Measurements from ENCODE around the gene PNPLA2.

Gene PNPLA2

DNA sequence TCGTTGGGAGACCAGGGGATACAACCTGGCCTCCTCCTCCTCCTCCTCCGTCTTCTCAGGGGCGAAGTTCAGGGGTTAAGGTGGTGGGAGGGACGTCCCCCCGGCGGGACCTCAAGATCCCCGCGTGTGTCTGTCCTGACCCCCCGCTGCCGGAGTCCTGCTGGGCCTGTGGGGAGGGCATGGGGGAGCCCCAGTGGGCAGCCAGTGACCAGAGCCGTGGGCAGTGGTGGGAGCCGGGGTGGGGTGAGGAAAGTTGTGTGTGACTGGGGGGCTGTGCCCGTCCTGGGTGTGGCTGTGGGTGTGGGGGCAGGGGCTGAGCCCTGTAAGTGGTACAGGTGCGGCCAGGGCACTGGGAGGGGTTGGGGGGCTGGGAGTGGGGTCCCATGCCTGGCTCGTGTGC lies 34.0 kb downstream of the PNPLA2 start:
- TF ChIP-seq POLR2AphosphoS5 (IDR thresholded peaks at IDR 0.05; ENCODE audit: borderline replicate concordance, low read depth, low read length) (no peak), FOXP2 (optimal IDR thresholded peaks at IDR 0.05; ENCODE audit: control extremely low read depth, extremely low read length, insufficient read depth) (no peak), EZH2 (IDR thresholded peaks at IDR 0.05) (no peak)
- Histone ChIP-seq H3K9me3 (ENCODE audit: low read depth, low read length) (no peaks in the 10 kb centered on the region), H3K36me3 (ENCODE audit: insufficient read depth, low read length) (no peaks in the 10 kb centered on the region), H3K9ac (ENCODE audit: insufficient read length) (no peak overlapping the region), H3K4me3 (no peak overlapping the region), H3K27ac (no peak overlapping the region)
- no peak for DNase-seq (ENCODE audit: low read depth, low spot score)

DNA sequence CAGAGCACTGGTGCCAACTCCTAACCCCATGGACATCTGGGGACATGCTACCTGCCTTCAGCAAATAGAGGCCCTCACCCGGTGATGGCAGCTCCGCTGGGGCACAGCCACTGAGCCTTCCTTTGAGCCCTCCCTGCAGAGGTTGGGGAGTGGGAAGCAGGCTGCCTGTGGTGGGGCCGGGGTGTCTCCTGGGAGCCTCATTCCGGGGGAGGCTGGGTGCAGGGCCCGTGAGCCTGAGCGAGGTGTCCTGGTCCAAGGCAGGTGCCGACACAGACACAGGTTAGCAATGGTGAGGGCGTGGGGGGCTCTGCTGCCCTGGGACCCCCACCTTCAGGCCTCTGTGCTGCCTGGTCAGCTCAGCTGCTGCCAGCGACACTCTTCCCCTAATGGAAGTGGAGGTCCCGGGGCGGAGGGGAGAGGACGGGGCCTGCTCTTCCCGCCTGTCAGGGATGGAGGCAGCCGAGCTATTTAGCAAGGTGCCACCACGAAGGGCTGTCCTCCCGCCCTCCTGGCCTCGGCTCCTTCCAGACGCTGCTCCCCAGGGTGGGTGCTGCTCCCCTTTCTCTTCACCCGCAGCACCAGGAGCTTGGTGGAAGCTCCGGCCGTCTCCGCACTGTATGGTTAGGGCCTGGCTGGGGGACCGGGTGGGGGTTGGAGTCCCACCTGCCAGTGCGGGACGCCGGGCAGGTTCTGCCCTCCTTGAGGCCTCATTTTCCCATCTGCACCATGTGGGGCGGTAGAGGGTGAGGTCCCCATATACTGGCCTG lies 35.2 kb downstream of the PNPLA2 start:
- H3K4me3 ChIP-seq: no peak overlapping the region
- no peaks in the 10 kb centered on the region for H3K36me3 ChIP-seq (ENCODE audit: insufficient read depth, low read length)
- no peak overlapping the region for H3K9ac ChIP-seq (ENCODE audit: insufficient read length)
- DNase-seq (ENCODE audit: low read depth, low spot score): no peak
- H3K9me3 ChIP-seq (ENCODE audit: low read depth, low read length): no peaks in the 10 kb centered on the region
- TF ChIP-seq EZH2 (IDR thresholded peaks at IDR 0.05): no peak
- TF ChIP-seq POLR2AphosphoS5 (IDR thresholded peaks at IDR 0.05; ENCODE audit: borderline replicate concordance, low read depth, low read length): no peak
- TF ChIP-seq FOXP2 (optimal IDR thresholded peaks at IDR 0.05; ENCODE audit: control extremely low read depth, extremely low read length, insufficient read depth): no peak
- 0 out of 2 replicates have a peak overlapping the region, but pooled peaks have one; percentile 40 for H3K27ac ChIP-seq

DNA sequence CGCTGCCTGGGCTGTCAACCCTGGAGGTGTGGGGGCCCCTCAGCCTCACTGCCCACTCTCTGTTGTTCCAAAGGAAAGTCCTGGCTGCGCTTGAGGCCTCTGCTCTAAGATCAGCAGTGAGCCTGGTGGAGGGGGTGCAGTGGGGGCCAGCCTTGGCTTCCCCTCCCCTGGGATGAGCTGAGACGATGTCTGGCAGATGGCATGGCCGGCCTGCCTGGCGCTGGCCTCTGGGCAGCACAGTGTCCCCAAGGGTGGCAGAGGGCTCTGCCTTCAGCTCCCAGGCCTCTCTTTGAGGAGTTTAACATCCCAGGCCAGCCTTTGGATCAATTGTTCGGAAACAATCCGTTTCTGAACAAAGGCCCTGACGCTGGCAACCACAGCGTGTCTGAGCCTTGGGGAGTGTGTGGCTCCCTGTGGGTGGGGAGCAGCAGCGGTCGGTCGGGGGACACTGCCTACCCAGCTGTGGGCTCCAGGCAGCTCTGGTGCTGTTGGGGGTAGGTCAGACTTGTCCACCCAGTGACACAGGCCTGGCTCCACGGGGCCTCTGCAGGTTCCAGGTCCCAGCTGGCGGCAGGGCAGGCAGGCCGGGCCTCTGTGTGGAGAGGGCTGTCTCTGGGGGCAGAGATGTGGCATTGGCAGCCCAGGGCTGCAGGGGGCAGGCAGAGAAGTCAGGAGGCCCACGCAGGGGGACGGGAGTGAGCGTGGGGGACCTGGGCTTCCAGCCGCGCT lies 36.1 kb downstream of the PNPLA2 start:
- no peaks in the 10 kb centered on the region for H3K9me3 ChIP-seq (ENCODE audit: low read depth, low read length)
- TF ChIP-seq FOXP2 (optimal IDR thresholded peaks at IDR 0.05; ENCODE audit: control extremely low read depth, extremely low read length, insufficient read depth) (no peak), POLR2AphosphoS5 (IDR thresholded peaks at IDR 0.05; ENCODE audit: borderline replicate concordance, low read depth, low read length) (no peak), EZH2 (IDR thresholded peaks at IDR 0.05) (no peak)
- no peak overlapping the region for H3K4me3 ChIP-seq
- no peaks in the 10 kb centered on the region for H3K36me3 ChIP-seq (ENCODE audit: insufficient read depth, low read length)
- no peak overlapping the region for H3K9ac ChIP-seq (ENCODE audit: insufficient read length)
- DNase-seq (ENCODE audit: low read depth, low spot score): no peak
- peak overlapping the region; percentile 40; the same call in 1 of the 2 replicates for H3K27ac ChIP-seq

DNA sequence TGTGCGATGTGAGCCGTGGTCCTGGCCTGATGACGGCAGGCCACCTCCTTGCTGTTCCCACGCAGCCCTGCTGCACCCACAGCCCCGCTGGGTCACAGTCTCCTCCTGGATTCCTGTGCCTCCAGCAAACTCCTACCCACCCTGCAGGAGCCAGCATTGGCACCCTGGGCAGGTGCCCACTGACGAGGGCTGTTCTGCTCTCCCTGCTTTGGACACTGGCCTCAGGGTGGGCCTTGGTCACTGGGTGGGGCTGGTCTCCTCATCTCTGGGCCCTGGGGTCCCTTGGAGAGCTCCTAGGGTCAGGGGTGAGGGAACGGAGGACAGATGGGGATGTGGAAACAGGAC lies 36.6 kb downstream of the PNPLA2 start:
- Histone ChIP-seq H3K9me3 (ENCODE audit: low read depth, low read length) (no peaks in the 10 kb centered on the region), H3K4me3 (no peak overlapping the region), H3K36me3 (ENCODE audit: insufficient read depth, low read length) (no peaks in the 10 kb centered on the region), H3K9ac (ENCODE audit: insufficient read length) (no peak overlapping the region), H3K27ac (no peak overlapping the region)
- no peak for TF ChIP-seq POLR2AphosphoS5 (IDR thresholded peaks at IDR 0.05; ENCODE audit: borderline replicate concordance, low read depth, low read length)
- TF ChIP-seq FOXP2 (optimal IDR thresholded peaks at IDR 0.05; ENCODE audit: control extremely low read depth, extremely low read length, insufficient read depth): no peak
- TF ChIP-seq EZH2 (IDR thresholded peaks at IDR 0.05): no peak
- no peak for DNase-seq (ENCODE audit: low read depth, low spot score)

DNA sequence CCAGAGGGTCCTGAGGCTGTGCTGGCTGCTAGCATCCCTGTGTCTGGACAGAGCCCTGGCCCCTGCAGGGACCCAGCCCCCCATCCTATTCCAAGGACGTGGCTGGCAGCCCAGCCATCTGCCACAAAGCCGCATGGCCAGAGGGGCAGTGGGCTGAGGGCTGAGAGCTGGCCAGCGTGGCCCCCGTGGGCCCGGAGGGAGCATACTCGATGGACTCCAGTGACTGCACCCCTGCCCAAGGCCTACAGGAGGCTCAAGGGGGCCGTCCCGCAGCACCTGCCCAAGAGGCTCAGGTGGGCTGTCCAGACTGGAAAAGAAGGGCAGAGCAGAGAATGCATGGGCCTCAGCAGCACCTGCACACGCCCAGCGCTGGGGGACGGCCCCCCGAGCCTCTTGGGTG lies 37.1 kb downstream of the PNPLA2 start:
- no peak for TF ChIP-seq EZH2 (IDR thresholded peaks at IDR 0.05)
- TF ChIP-seq FOXP2 (optimal IDR thresholded peaks at IDR 0.05; ENCODE audit: control extremely low read depth, extremely low read length, insufficient read depth): no peak
- no peak for TF ChIP-seq POLR2AphosphoS5 (IDR thresholded peaks at IDR 0.05; ENCODE audit: borderline replicate concordance, low read depth, low read length)
- Histone ChIP-seq H3K9me3 (ENCODE audit: low read depth, low read length) (no peaks in the 10 kb centered on the region), H3K36me3 (ENCODE audit: insufficient read depth, low read length) (no peaks in the 10 kb centered on the region), H3K4me3 (no peak overlapping the region), H3K27ac (no peak overlapping the region), H3K9ac (ENCODE audit: insufficient read length) (no peak overlapping the region)
- DNase-seq (ENCODE audit: low read depth, low spot score): no peak

DNA sequence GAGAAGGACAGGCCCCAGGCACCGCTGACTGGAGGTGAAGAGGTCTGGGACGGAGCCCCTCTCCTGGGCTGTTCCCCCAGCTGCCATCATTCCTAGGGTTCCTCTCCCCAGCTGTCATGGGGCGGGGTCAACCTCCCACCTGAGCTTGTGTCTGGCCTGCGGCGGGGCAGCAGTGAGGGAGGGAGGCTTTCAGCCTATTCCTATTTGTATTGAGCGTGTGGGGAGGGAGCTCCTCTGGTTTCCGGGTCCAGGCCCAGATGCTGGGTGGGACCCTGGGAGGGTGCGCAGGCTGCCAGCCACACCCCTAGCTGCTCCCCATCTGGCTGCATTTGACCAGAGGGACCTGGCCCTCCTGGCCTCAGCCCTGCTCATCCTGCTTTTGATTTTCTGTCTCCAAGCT lies 37.7 kb downstream of the PNPLA2 start:
- no peak for DNase-seq (ENCODE audit: low read depth, low spot score)
- no peak overlapping the region for H3K9ac ChIP-seq (ENCODE audit: insufficient read length)
- TF ChIP-seq POLR2AphosphoS5 (IDR thresholded peaks at IDR 0.05; ENCODE audit: borderline replicate concordance, low read depth, low read length) (no peak), FOXP2 (optimal IDR thresholded peaks at IDR 0.05; ENCODE audit: control extremely low read depth, extremely low read length, insufficient read depth) (no peak), EZH2 (IDR thresholded peaks at IDR 0.05) (no peak)
- no peak overlapping the region for H3K4me3 ChIP-seq
- no peaks in the 10 kb centered on the region for H3K36me3 ChIP-seq (ENCODE audit: insufficient read depth, low read length)
- H3K27ac ChIP-seq: peak overlapping the region; percentile 44; the same call in 1 of the 2 replicates
- H3K9me3 ChIP-seq (ENCODE audit: low read depth, low read length): no peaks in the 10 kb centered on the region

DNA sequence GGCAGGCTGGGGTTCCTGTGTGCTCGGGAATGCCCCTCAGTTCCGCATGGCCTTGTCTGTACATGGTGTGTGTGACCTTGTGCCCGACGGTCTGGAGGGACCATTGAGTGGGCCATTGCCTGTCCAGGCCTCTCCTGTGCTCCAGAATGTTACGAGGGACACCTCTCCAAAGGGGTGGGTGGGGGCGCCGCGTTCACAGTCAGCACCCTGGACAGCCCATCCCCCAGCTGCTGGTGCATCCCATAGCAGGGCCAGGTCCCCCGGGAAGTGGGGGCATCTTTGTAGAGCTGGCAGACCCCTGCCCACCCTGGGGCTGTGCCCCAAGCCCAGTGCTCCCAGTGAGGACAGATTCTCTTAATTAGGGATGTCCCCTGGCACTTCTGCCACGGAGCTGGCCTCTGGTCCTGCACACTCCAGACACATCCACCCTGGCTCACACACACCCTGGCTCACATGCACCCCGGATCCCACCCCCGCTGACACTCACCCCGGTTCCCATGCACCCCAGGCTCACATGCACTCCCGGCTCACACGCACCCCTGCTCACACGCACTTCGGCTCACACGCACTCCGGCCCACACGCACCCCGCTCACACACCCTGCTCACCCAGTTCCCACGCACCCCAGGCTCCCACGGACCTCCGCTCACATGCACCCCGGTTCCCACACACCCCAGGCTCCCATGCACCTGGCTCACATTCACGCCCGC lies 39.5 kb downstream of the PNPLA2 start:
- TF ChIP-seq EZH2 (IDR thresholded peaks at IDR 0.05): no peak
- no peak for TF ChIP-seq FOXP2 (optimal IDR thresholded peaks at IDR 0.05; ENCODE audit: control extremely low read depth, extremely low read length, insufficient read depth)
- TF ChIP-seq POLR2AphosphoS5 (IDR thresholded peaks at IDR 0.05; ENCODE audit: borderline replicate concordance, low read depth, low read length): no peak
- Histone ChIP-seq H3K36me3 (ENCODE audit: insufficient read depth, low read length) (no peaks in the 10 kb centered on the region), H3K4me3 (peak overlapping the region; percentile 78), H3K9me3 (ENCODE audit: low read depth, low read length) (no peaks in the 10 kb centered on the region), H3K27ac (no peak overlapping the region), H3K9ac (ENCODE audit: insufficient read length) (no peak overlapping the region)
- no peak for DNase-seq (ENCODE audit: low read depth, low spot score)

DNA sequence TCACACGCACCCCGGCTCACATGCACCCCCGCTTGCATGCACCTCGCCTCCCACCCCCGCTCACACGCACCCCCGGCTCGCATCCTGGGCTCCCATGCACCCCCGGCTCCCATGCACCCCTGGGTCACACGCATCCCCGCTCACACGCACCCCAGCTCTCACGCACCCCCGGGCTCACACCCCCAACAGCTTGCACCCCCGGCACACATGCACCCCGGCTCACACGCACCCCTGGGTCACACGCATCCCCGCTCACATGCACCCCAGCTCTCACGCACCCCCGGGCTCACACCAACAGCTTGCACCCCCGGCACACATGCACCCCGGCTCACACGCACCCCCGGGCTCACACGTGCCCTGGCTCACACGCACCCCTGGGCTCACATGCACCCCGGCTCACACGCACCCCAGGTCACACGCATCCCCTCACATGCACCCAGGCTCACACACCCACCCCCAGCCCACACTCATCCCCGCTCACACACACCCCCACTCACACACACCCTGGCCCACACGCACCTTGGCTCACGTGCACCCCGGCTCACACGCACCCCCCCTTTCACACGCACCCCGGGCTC lies 40.1 kb downstream of the PNPLA2 start:
- H3K36me3 ChIP-seq (ENCODE audit: insufficient read depth, low read length): no peaks in the 10 kb centered on the region

More for the DNA sequence above, 40.1 kb downstream of the PNPLA2 start:
- TF ChIP-seq FOXP2 (optimal IDR thresholded peaks at IDR 0.05; ENCODE audit: control extremely low read depth, extremely low read length, insufficient read depth): no peak
- no peak for TF ChIP-seq POLR2AphosphoS5 (IDR thresholded peaks at IDR 0.05; ENCODE audit: borderline replicate concordance, low read depth, low read length)
- no peaks in the 10 kb centered on the region for H3K9me3 ChIP-seq (ENCODE audit: low read depth, low read length)
- no peak overlapping the region for H3K27ac ChIP-seq
- H3K9ac ChIP-seq (ENCODE audit: insufficient read length): no peak overlapping the region
- H3K4me3 ChIP-seq: peak overlapping the region; percentile 78
- no peak for DNase-seq (ENCODE audit: low read depth, low spot score)
